A549 (cell line): Measurements from ENCODE around the gene CAPSL.

Experiments used
- CEBPB ChIP-seq, 2 experiments: fragments of >200 bp in 1 of 2; sonication (Bioruptor Twin) in 1 of 2; formaldehyde crosslinking in 1 of 2; IDR thresholded peaks; 2 replicates each; pipeline ENCODE4 v1.6.1; 2012 to 2016
- HDAC2 ChIP-seq: fragments of 200-600 bp; sonication (generic); IDR thresholded peaks from 2 replicates; pipeline ENCODE4 v1.6.1; 2016
- JUN ChIP-seq, 2 experiments: fragments of >200 bp; sonication (Bioruptor Twin); formaldehyde crosslinking; IDR thresholded peaks; 2 replicates in 1 of 2; 3 replicates in 1 of 2; pipeline ENCODE4 v1.6.1; 2016 to 2017
- NFE2L2 ChIP-seq: fragments of 150-350 bp; conservative IDR thresholded peaks from 2 replicates; pipeline ENCODE4 v1.6.1; 2014; ENCODE audit warnings: low read length
- POLR2A ChIP-seq: IDR thresholded peaks from 2 replicates; pipeline ENCODE4 v1.6.1; 2012; ENCODE audit warnings: mild to moderate bottlenecking, low read length
- RCOR1 ChIP-seq: fragments of 150-350 bp; IDR thresholded peaks from 2 replicates; pipeline ENCODE4 v1.6.1; 2014; ENCODE audit warnings: antibody characterized with exemption, low read length, low read depth
- TF ChIP-seq, protein P1 (sequence below): fragments of >200 bp; sonication (Bioruptor Twin); formaldehyde crosslinking; IDR thresholded peaks from 3 replicates; pipeline ENCODE4 v1.5.1; 2016
- TF ChIP-seq, protein P2 (sequence below): IDR thresholded peaks from 2 replicates; pipeline ENCODE4 v1.6.1; 2012
- TF ChIP-seq, protein P3 (sequence below): fragments of >200 bp; sonication (Bioruptor Twin); formaldehyde crosslinking; IDR thresholded peaks from 3 replicates; pipeline ENCODE4 v1.6.1; 2016

DNA sequence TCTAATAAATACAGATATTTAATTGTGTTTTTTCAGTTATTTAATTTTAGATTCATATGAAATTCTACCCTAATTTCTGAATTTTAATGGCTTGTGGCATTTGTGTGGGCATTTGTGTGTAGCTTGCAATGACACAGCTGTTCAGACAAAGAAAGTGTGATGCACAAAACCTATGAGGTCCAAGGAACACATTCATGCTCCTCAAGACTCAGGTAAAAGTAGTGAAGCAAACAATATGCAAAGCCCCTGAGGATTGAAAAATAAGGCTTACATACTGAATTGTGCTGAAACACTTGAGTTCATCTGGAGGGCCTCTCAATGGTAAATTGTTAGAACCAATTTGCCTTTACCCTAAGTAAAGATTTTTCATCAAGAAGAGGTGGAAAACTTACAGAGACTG, 53.6 kb downstream of the CAPSL start:
- TF ChIP-seq, protein P1, sequence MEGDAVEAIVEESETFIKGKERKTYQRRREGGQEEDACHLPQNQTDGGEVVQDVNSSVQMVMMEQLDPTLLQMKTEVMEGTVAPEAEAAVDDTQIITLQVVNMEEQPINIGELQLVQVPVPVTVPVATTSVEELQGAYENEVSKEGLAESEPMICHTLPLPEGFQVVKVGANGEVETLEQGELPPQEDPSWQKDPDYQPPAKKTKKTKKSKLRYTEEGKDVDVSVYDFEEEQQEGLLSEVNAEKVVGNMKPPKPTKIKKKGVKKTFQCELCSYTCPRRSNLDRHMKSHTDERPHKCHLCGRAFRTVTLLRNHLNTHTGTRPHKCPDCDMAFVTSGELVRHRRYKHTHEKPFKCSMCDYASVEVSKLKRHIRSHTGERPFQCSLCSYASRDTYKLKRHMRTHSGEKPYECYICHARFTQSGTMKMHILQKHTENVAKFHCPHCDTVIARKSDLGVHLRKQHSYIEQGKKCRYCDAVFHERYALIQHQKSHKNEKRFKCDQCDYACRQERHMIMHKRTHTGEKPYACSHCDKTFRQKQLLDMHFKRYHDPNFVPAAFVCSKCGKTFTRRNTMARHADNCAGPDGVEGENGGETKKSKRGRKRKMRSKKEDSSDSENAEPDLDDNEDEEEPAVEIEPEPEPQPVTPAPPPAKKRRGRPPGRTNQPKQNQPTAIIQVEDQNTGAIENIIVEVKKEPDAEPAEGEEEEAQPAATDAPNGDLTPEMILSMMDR: no peak
- TF ChIP-seq HDAC2: no peak
- TF ChIP-seq POLR2A: no peak
- no peak for TF ChIP-seq RCOR1
- no peak for TF ChIP-seq CEBPB (IDR thresholded peaks at IDR 0.05)
- TF ChIP-seq, protein P2, sequence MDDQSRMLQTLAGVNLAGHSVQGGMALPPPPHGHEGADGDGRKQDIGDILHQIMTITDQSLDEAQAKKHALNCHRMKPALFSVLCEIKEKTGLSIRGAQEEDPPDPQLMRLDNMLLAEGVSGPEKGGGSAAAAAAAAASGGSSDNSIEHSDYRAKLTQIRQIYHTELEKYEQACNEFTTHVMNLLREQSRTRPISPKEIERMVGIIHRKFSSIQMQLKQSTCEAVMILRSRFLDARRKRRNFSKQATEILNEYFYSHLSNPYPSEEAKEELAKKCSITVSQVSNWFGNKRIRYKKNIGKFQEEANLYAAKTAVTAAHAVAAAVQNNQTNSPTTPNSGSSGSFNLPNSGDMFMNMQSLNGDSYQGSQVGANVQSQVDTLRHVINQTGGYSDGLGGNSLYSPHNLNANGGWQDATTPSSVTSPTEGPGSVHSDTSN: no peak
- TF ChIP-seq JUN (IDR thresholded peaks at IDR 0.05): no peak
- no peak for TF ChIP-seq NFE2L2
- TF ChIP-seq, protein P3, sequence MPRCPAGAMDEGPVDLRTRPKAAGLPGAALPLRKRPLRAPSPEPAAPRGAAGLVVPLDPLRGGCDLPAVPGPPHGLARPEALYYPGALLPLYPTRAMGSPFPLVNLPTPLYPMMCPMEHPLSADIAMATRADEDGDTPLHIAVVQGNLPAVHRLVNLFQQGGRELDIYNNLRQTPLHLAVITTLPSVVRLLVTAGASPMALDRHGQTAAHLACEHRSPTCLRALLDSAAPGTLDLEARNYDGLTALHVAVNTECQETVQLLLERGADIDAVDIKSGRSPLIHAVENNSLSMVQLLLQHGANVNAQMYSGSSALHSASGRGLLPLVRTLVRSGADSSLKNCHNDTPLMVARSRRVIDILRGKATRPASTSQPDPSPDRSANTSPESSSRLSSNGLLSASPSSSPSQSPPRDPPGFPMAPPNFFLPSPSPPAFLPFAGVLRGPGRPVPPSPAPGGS: no peak
